Progenitor cell of endocrine pancreas (in vitro differentiated cells): Measurements from ENCODE around the gene JAM2. TPM values are rescaled to one million over a fixed set of nuclear protein-coding genes. Genes with fewer than 3 reads are reported as not detected.
"Not testable (repeated sequence)": the region's sequence is repeated elsewhere in the genome, so short reads cannot be mapped to it uniquely, and the experiment has no call there.

Source experiments
- DNase-seq: peaks from one replicate; pipeline ENCODE4 v3.0.0; 2021; ENCODE audit warnings: low spot score; ENCODE audit not compliant: unreplicated experiment
- H3K27ac Mint-ChIP-seq: 2 replicates; pipeline ENCODE4 v1.8.0; 2021; ENCODE audit warnings: mild to moderate bottlenecking, moderate library complexity, mixed read lengths
- H3K27me3 Mint-ChIP-seq: 2 replicates; pipeline ENCODE4 v1.8.0; 2021; ENCODE audit warnings: mixed read lengths
- H3K36me3 Mint-ChIP-seq: 2 replicates; pipeline ENCODE4 v1.8.0; 2022; ENCODE audit warnings: mixed read lengths; ENCODE audit not compliant: insufficient read depth
- H3K4me1 Mint-ChIP-seq: 2 replicates; pipeline ENCODE4 v1.8.0; 2021; ENCODE audit warnings: low read depth, mixed read lengths
- H3K4me3 Mint-ChIP-seq: 2 replicates; pipeline ENCODE4 v1.8.0; 2021; ENCODE audit warnings: low read depth, mild to moderate bottlenecking, moderate library complexity, mixed read lengths
- H3K9me3 Mint-ChIP-seq: 2 replicates; pipeline ENCODE4 v1.8.0; 2021; ENCODE audit warnings: low read depth, mixed read lengths
- total RNA-seq: library from RNA; stranded (reverse); gene quantifications from 2 replicates; pipeline ENCODE4 v1.2.1, GENCODE V29; 2021
- TF ChIP-seq, protein P1 (sequence below): fragments of 200-600 bp; sonication (generic); IDR thresholded peaks from one replicate; pipeline ENCODE4 v1.5.0; 2021; ENCODE audit warnings: antibody characterized with exemption, mild to moderate bottlenecking; ENCODE audit not compliant: unreplicated experiment

Gene JAM2
- total RNA-seq, 1 donor from 2014 or later: 2.4 TPM

DNA sequence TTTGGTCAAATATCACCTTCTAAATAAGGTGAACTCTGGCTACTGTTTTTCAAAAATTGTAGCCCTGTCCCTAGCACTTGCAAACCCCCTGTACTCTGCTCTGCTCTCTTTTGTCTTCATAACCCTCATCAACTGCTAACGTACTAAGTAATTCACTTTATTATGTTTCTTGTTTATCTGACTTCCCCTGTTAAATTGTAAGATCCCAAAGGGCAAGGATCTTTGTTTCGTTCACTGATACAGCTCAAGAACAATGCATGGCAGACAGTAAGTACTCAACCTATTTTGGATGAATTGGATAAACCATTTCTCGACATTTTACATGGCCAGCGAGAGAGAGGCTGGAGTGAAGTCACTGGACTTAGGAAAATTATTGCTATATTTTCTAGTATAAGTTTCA is 48.7 kb downstream of the JAM2 start:
- no peak for DNase-seq
- no peaks in the 10 kb centered on the region for H3K4me1 Mint-ChIP-seq
- TF ChIP-seq, protein P1, sequence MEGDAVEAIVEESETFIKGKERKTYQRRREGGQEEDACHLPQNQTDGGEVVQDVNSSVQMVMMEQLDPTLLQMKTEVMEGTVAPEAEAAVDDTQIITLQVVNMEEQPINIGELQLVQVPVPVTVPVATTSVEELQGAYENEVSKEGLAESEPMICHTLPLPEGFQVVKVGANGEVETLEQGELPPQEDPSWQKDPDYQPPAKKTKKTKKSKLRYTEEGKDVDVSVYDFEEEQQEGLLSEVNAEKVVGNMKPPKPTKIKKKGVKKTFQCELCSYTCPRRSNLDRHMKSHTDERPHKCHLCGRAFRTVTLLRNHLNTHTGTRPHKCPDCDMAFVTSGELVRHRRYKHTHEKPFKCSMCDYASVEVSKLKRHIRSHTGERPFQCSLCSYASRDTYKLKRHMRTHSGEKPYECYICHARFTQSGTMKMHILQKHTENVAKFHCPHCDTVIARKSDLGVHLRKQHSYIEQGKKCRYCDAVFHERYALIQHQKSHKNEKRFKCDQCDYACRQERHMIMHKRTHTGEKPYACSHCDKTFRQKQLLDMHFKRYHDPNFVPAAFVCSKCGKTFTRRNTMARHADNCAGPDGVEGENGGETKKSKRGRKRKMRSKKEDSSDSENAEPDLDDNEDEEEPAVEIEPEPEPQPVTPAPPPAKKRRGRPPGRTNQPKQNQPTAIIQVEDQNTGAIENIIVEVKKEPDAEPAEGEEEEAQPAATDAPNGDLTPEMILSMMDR: no peak
- H3K36me3 Mint-ChIP-seq: no peaks in the 10 kb centered on the region
- no peaks in the 10 kb centered on the region for H3K9me3 Mint-ChIP-seq
- H3K27ac Mint-ChIP-seq: no peak overlapping the region
- H3K4me3 Mint-ChIP-seq: no peak overlapping the region
- no peaks in the 10 kb centered on the region for H3K27me3 Mint-ChIP-seq

DNA sequence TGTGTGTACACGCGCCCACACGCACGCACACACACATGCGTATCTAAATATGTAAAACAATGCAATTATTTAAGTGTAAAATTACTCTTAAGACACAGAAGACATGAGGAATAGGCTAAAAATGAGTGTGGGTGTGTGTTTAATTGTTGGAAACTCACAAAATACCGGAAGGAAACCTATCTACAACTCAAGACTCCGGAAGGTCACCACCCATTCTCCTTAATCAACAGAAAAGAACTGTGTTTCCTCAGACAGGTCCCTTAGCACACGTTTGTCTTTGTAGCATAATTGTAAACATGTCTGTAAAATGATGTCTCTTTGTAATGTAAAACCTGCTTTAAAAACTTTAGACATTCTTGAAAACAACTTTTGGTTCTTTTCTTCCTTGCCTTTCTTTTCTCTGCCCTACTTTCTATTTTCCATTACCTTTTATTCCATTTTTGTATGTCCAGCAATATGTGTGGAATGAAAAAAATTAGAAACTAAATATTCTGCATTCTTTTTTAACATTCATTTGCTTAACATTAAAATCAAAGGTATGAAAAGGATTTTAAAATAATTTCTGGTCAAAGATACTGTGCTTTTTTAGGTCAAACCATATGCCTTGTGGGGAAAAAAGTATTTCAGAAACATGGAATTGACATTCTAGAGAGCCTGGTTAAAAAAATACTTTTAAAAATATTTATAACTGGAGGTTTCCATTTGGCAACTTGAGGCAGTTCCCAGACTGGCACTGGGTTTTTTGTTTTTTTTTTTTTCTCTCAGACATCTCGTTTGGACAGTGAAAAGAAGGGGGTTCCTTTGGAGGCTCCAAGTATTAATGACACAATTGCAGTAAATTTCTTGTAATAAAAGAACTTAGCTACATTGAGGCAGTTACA is 49.5 kb downstream of the JAM2 start:
- TF ChIP-seq, protein P1: no peak
- H3K36me3 Mint-ChIP-seq: no peaks in the 10 kb centered on the region
- no peaks in the 10 kb centered on the region for H3K4me1 Mint-ChIP-seq
- no peak overlapping the region for H3K27ac Mint-ChIP-seq
- no peaks in the 10 kb centered on the region for H3K9me3 Mint-ChIP-seq
- H3K27me3 Mint-ChIP-seq: no peaks in the 10 kb centered on the region
- no peak for DNase-seq
- no peak overlapping the region for H3K4me3 Mint-ChIP-seq

DNA sequence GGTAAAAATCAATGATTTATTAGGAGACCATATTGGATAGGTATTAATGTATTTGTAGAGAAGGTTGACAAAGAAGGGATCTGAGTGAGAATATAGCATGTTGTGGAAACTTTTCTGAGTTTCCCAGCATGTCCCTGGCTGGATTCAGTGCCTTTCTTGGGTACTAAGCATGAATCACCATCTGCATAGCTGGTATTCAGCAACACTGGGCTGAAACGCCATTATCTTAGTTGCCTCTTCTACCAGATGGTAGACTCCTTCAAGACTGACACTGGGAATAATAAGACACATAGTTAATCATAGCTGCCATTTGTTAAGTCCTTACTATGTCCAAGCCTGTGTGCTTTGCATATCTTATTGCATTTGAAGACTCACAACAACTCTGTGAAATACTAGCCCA is 50.2 kb downstream of the JAM2 start:
- Mint-ChIP-seq H3K27me3 (no peaks in the 10 kb centered on the region), H3K4me1 (no peaks in the 10 kb centered on the region), H3K9me3 (no peaks in the 10 kb centered on the region), H3K27ac (no peak overlapping the region), H3K4me3 (no peak overlapping the region), H3K36me3 (no peaks in the 10 kb centered on the region)
- DNase-seq: no peak
- TF ChIP-seq, protein P1: no peak

DNA sequence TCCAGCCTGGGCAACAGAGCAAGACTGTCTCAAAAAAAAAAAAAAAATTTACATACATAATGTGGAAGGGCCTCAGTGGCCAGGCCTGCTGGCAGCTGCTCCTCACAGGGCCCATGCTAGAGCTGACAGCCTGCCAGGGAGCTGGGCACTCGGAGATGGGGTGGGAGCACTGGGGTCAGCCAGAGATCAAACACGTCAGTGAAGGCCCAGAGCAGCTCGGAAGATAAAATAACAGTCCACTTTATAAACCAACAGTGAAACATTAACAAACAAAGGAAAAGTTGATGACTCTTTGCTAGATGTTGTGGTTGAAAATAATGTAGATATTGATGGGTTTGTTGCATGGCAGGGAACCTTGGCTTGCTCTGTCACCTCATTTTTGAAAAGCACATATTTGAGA is 52.9 kb downstream of the JAM2 start:
- H3K4me3 Mint-ChIP-seq: no peak overlapping the region
- no peaks in the 10 kb centered on the region for H3K36me3 Mint-ChIP-seq
- no peak overlapping the region for H3K27ac Mint-ChIP-seq
- TF ChIP-seq, protein P1: no peak
- H3K4me1 Mint-ChIP-seq: no peaks in the 10 kb centered on the region
- no peaks in the 10 kb centered on the region for H3K27me3 Mint-ChIP-seq
- DNase-seq: no peak
- no peaks in the 10 kb centered on the region for H3K9me3 Mint-ChIP-seq

DNA sequence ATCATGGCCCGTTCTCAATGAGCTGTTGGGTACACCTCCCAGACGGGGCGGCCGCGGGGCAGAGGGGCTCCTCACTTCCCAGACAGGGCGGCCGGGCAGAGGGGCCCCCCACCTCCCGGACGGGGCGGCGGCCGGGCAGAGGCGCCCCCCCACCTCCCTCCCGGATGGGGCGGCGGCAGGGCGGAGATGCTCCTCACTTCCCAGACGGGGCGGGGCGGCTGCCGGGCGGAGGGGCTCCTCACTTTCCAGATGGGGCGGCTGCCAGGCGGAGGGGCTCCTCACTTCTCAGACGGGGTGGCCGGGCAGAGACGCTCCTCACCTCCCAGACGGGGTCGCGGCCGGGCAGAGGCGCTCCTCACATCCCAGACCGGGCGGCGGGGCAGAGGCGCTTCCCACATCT is 56.4 kb downstream of the JAM2 start:
- H3K4me1 Mint-ChIP-seq, H3K4me3 Mint-ChIP-seq, H3K27ac Mint-ChIP-seq, H3K9me3 Mint-ChIP-seq, H3K27me3 Mint-ChIP-seq, H3K36me3 Mint-ChIP-seq, DNase-seq: not testable (repeated sequence)

DNA sequence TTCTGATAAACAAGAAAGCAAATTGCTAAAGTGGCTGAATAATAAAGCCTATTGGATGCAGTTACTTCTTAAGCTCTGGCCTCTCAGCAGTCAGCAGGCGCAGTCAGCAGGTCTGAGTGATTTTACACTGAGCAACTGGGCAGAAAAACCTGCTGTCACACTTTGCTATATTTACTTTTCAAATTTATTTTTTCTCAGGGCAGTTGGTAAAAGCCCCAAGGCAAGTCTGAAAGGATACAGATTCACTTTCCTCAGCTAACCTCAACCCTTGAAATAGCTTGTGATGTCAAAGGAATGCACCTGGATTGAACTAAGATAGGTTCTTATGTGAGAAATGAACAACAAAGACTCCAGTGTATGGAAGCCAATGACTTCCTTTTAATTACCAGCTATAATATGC is 61.7 kb downstream of the JAM2 start:
- H3K27me3 Mint-ChIP-seq: no peaks in the 10 kb centered on the region
- TF ChIP-seq, protein P1: no peak
- H3K27ac Mint-ChIP-seq: no peak overlapping the region
- H3K36me3 Mint-ChIP-seq: no peaks in the 10 kb centered on the region
- H3K4me1 Mint-ChIP-seq: no peaks in the 10 kb centered on the region
- H3K9me3 Mint-ChIP-seq: no peaks in the 10 kb centered on the region
- no peak overlapping the region for H3K4me3 Mint-ChIP-seq
- DNase-seq: no peak
